Hepatocyte (in vitro differentiated cells): Measurements from ENCODE around the gene ATP7B.

Source experiments
- CTCF ChIP-seq: fragments of 200-600 bp; sonication (generic); IDR thresholded peaks from 2 replicates; pipeline ENCODE4 v1.5.1; 2016; ENCODE audit warnings: antibody characterized with exemption, mild to moderate bottlenecking; ENCODE audit not compliant: poor library complexity
- EZH2 ChIP-seq: fragments of 200-600 bp; sonication (generic); IDR thresholded peaks from 2 replicates; pipeline ENCODE4 v1.6.1; 2016; ENCODE audit warnings: antibody characterized with exemption, mild to moderate bottlenecking, borderline replicate concordance
- EZH2phosphoT487 ChIP-seq: fragments of 200-600 bp; sonication (generic); IDR thresholded peaks from one replicate; pipeline ENCODE4 v1.6.1; 2018; ENCODE audit warnings: antibody characterized with exemption, mild to moderate bottlenecking, low read depth, moderate library complexity; ENCODE audit not compliant: unreplicated experiment, severe bottlenecking

GRCh38 chr13:52053460-52053859 lies 42.2 kb upstream of the ATP7B start:
- TF ChIP-seq CTCF (no peak), EZH2 (no peak), EZH2phosphoT487 (no peak)
